ENCODE results near the gene MBLAC1. TPM values are rescaled to one million over a fixed set of nuclear protein-coding genes. Genes with fewer than 3 reads are reported as not detected.

The MBLAC1 gene
- total RNA-seq, 4 donors from 2014 or later: 3.1 to 8.8 (median 5.0) TPM

DNA sequence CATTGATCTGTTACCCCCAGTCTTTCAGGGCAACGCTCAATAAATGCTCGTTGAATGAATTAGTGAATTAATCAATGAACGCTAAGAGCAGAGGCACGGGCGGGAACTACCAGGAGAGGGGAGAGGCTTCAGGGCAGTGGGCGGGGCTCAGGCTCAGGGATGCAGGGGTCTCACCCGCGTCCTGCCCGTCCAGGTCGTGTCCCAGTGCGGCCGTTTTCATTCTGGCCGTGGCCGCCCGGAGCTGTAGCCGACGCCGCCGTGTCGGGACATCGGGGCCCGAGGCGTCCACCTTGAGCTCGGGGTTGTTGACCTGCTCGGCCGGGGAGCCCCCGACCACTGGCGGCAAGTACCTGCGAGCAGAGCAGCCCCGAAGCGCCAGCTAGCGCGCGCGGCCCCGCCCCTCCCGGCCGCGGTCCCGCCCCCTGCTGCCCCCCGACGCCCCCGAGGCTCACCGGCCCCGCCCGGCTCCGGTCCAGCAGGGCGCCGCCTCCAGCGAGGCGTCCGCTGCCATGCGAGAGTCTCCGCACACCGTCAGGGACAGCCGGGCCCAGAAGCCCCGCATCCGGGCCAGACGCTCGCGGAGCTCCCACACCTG lies 44.4 kb downstream of the MBLAC1 start:
- H3K27ac ChIP-seq (replicated peaks in 1 of 4): no peak overlapping the region
- peaks cover 13 to 47% (median 39%) of the 10 kb centered on the region in 4 donors for H3K4me1 ChIP-seq
- no peaks in the 10 kb centered on the region for H3K36me3 ChIP-seq
- intact Hi-C loops (cut with DNase I): no loop called here
- H3K9me3 ChIP-seq: no peaks in the 10 kb centered on the region
- peak overlapping the region; percentile 53 to 64 (median 54) for H3K4me3 ChIP-seq
- peaks cover 0 to 31% (median 7%) of the 10 kb centered on the region in 4 donors for H3K27me3 ChIP-seq
- DNase-seq (ENCODE audit: extremely low spot score): no peak
- TF ChIP-seq, protein P1, sequence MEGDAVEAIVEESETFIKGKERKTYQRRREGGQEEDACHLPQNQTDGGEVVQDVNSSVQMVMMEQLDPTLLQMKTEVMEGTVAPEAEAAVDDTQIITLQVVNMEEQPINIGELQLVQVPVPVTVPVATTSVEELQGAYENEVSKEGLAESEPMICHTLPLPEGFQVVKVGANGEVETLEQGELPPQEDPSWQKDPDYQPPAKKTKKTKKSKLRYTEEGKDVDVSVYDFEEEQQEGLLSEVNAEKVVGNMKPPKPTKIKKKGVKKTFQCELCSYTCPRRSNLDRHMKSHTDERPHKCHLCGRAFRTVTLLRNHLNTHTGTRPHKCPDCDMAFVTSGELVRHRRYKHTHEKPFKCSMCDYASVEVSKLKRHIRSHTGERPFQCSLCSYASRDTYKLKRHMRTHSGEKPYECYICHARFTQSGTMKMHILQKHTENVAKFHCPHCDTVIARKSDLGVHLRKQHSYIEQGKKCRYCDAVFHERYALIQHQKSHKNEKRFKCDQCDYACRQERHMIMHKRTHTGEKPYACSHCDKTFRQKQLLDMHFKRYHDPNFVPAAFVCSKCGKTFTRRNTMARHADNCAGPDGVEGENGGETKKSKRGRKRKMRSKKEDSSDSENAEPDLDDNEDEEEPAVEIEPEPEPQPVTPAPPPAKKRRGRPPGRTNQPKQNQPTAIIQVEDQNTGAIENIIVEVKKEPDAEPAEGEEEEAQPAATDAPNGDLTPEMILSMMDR (IDR thresholded peaks at IDR 0.05): no peak
- TF ChIP-seq POLR2A (IDR thresholded peaks at IDR 0.05; ENCODE audit: low read depth) (no peak), POLR2AphosphoS5 (IDR thresholded peaks at IDR 0.05) (no peak), EP300 (IDR thresholded peaks at IDR 0.05) (no peak)
- WGBS: 22% methylated on average over 18 of the region's 61 CpGs

DNA sequence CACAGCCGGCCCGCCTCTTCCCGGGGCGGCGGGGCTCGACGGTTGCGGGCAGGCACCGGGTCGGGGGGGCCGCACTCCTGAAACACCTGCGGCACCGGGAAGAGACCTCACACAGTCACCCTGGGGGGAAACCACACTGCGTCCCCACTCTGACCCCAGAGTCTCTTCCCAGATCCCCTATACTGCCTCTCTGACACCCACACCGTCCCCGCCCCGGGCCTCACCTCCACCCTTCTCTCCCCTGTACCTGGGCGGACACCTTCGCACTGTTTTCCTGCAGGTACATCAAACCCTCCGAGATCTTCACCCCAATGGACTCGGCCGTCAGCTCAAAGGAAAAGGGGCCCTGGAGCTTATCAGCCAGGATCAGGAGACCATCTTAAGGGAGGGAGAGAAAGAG lies 45.1 kb downstream of the MBLAC1 start:
- intact Hi-C loops (cut with DNase I): no loop called here
- no peak for TF ChIP-seq EP300 (IDR thresholded peaks at IDR 0.05)
- TF ChIP-seq, protein P1 (IDR thresholded peaks at IDR 0.05): no peak
- no peak for TF ChIP-seq POLR2AphosphoS5 (IDR thresholded peaks at IDR 0.05)
- TF ChIP-seq POLR2A (IDR thresholded peaks at IDR 0.05; ENCODE audit: low read depth): no peak
- Histone ChIP-seq H3K4me3 (peak overlapping the region; percentile 53 to 64 (median 54)), H3K27me3 (peaks cover 0 to 24% (median 7%) of the 10 kb centered on the region in 4 donors), H3K27ac (replicated peaks in 1 of 4) (no peak overlapping the region), H3K36me3 (no peaks in the 10 kb centered on the region), H3K4me1 (peaks cover 16 to 47% (median 39%) of the 10 kb centered on the region in 4 donors), H3K9me3 (no peaks in the 10 kb centered on the region)
- DNase-seq (ENCODE audit: extremely low spot score): no peak
- 62% methylated on average over 9 of the region's 22 CpGs for WGBS

- peaks cover 21 to 41% (median 34%) of the 10 kb centered on the region in 4 donors for H3K4me1 ChIP-seq
- no peak for TF ChIP-seq POLR2AphosphoS5 (IDR thresholded peaks at IDR 0.05)
- TF ChIP-seq POLR2A (IDR thresholded peaks at IDR 0.05; ENCODE audit: low read depth): no peak
- TF ChIP-seq, protein P1 (IDR thresholded peaks at IDR 0.05): no peak
- TF ChIP-seq EP300 (IDR thresholded peaks at IDR 0.05): no peak
- DNase-seq (ENCODE audit: extremely low spot score): no peak
- peaks cover 0 to 22% (median 7%) of the 10 kb centered on the region in 4 donors for H3K27me3 ChIP-seq
- intact Hi-C loops (cut with DNase I): no loop called here
- no peak overlapping the region for H3K27ac ChIP-seq (replicated peaks in 1 of 4)
- H3K4me3 ChIP-seq: no peak overlapping the region
- H3K36me3 ChIP-seq: no peaks in the 10 kb centered on the region
- no peaks in the 10 kb centered on the region for H3K9me3 ChIP-seq
- WGBS: 93% methylated on average over 6 of the region's 11 CpGs
Measured at GRCh38 chr7:100173806-100174495, 47.2 kb downstream of the MBLAC1 start.

- WGBS: 87% methylated on average over 5 of the region's 5 CpGs
- intact Hi-C loops (cut with DNase I): no loop called here
- H3K27me3 ChIP-seq: peaks cover 0 to 22% (median 7%) of the 10 kb centered on the region in 4 donors
- no peak overlapping the region for H3K4me3 ChIP-seq
- peaks cover 21 to 39% (median 30%) of the 10 kb centered on the region in 4 donors for H3K4me1 ChIP-seq
- no peak for TF ChIP-seq POLR2AphosphoS5 (IDR thresholded peaks at IDR 0.05)
- TF ChIP-seq POLR2A (IDR thresholded peaks at IDR 0.05; ENCODE audit: low read depth): no peak
- TF ChIP-seq EP300 (IDR thresholded peaks at IDR 0.05): no peak
- TF ChIP-seq, protein P1 (IDR thresholded peaks at IDR 0.05): no peak
- no peaks in the 10 kb centered on the region for H3K9me3 ChIP-seq
- DNase-seq (ENCODE audit: extremely low spot score): no peak
- H3K36me3 ChIP-seq: no peaks in the 10 kb centered on the region
- H3K27ac ChIP-seq (replicated peaks in 1 of 4): no peak overlapping the region
Measured at GRCh38 chr7:100174582-100174981, 47.8 kb downstream of the MBLAC1 start.
